Thyroid gland (tissue), 4 donors: ENCODE data around the gene ATXN7L3.

Source experiments
- CTCF ChIP-seq, 6 experiments: fragments of 200-600 bp in 3 of 6; fragments of 450-650 bp in 3 of 6; sonication (generic) in 3 of 6; IDR thresholded peaks; one replicate each; pipeline ENCODE4 v1.5.1; 2016 to 2019; ENCODE audit warnings: antibody characterized with exemption in 6 of 6, mild to moderate bottlenecking in 2 of 6, inconsistent platforms in 1 of 6, moderate library complexity in 1 of 6
- POLR2A ChIP-seq, 2 donors: fragments of 450-650 bp; IDR thresholded peaks; one replicate each; pipeline ENCODE4 v1.6.1; 2017; ENCODE audit warnings: antibody characterized with exemption in 2 of 2, mild to moderate bottlenecking in 2 of 2, moderate library complexity in 1 of 2

- TF ChIP-seq CTCF (IDR thresholded peaks at IDR 0.05) (no peak), POLR2A (IDR thresholded peaks at IDR 0.05) (no peak)
Measured at GRCh38 chr17:44174427-44174826, 25.3 kb downstream of the ATXN7L3 start.
